T-helper 1 cell (primary cell): ENCODE data around the gene PSORS1C1.

Experiments used
- DNase-seq, 5 donors: peaks; one replicate each; pipeline ENCODE4 v3.0.0-alpha.2; 2012 to 2020

The PSORS1C1 gene

GRCh38 chr6:31096215-31096614, 18.4 kb upstream of the PSORS1C1 start:
- DNase-seq, result no peak

- DNase-seq, result no peak
Measured at GRCh38 chr6:31096656-31097055, 17.9 kb upstream of the PSORS1C1 start.

GRCh38 chr6:31098449-31098938, 16.1 kb upstream of the PSORS1C1 start:
- no peak for DNase-seq

DNA sequence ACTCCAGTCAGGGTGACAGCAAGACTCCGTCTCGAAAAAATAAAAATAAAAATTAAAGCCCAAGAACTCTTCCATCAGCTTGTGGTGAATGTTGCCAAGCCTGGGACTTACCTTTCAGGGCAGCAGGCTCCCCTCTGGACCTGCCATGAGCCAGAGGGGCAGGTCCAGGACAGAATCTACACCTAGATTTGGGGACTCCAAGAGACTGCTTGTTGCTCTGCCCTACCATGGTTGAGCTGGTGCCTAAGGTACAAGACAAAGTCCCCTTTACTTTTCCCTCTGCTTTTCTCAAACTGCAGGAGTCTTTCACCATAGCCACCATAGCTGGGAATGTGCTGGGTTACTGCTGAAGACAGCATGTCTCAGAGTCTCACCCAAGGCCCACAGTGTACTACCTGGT, 11.5 kb upstream of the PSORS1C1 start:
- no peak for DNase-seq

GRCh38 chr6:31107052-31107451, 7.5 kb upstream of the PSORS1C1 start:
- DNase-seq, result no peak

- DNase-seq, result no peak
Measured at GRCh38 chr6:31110825-31111582, 3.6 kb upstream of the PSORS1C1 start.

DNA sequence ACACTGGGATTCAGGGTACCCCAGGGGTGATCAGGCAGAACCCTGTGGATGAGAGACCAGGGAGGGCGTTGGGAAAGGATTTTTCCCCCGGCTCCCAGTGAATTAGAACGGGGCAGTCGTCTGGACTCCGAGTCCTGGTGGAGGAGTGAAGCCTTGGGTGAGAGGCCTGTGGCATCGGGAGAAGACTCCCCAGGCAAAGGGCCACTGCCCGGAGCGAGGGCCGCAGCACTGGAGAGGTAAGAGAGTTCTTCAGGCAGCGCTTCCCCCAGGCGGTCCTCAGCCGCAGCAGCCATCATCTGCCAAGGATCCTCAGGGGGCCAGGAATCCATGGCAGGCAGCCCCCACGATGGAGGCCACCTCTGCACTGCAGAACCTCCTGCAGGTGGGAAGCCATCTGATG, 2.9 kb upstream of the PSORS1C1 start:
- no peak for DNase-seq

GRCh38 chr6:31112478-31112877, 2.1 kb upstream of the PSORS1C1 start, which contains the start of gene C6orf15:
Gene C6orf15 (minus strand): TSS chr6:31112575. CDS start chr6:31112555, 20 bp downstream.
- DNase-seq, result no peak

DNA sequence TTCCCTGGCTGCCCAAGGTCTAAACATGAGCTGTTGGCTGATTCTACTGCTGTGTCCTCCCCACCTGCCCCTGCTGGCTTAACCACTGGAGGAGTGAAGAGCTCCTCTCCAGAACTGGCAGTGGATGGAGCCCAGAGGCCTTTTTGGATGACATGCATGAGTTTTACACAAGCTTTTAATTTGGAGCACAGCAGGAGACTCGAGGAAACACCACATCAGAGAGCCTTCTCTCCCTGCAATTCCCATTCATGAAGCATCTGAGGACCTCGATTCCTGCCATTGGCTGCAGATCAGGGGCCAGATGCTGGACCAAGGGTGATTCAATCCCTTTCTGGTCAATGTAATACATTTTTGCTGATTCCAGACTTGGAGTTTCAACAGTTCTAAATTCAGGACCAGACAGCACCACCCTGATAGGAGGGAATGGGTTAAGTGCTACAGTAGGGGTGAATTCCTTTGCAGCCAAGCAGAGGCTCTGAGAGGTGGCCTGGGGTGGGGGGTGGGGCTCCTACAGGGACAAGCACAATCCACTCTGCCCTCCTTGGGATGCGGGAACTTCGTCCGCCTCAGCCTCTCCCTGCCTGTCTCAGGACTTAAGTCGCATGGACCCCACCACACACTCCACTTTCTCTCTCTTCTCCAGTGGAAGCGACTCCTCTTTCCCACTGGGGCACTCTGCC, 599 bp upstream of the PSORS1C1 start:
- no peak for DNase-seq

- DNase-seq, result no peak
Measured at GRCh38 chr6:31114970-31115849, 610 bp downstream of the PSORS1C1 start.

DNA sequence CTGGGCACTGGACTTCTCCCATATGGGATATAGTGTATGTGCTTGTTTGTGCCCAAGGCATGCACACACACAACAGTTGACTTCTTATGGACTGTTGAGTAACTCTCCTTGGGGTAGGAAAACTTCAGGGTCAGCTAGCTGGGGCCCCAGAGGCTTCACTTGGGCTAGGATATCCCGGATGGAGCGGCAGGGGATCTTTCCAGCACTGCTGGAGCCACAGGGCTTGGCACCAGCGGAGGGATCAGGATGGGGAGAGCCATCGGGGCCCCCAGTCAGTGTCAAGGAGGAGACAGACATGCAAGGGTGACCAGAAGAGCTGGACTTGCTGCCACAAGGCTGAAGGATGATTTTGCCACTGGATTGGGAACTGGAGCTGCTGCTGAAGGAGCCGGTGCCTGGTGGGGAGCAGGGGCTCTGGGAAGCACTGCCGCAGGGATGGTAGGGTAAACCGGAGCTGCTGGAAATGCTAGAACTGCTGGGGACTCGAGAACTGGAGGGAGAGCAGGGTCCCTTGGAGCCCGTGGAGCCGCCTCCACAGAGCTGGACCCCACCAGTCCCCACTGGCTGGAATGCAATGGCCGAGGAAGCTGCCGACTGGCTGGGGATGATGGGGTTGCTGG, 1.5 kb downstream of the PSORS1C1 start:
- DNase-seq, result no peak

- DNase-seq, result no peak
Measured at GRCh38 chr6:31116661-31117385, 2.2 kb downstream of the PSORS1C1 start.

DNA sequence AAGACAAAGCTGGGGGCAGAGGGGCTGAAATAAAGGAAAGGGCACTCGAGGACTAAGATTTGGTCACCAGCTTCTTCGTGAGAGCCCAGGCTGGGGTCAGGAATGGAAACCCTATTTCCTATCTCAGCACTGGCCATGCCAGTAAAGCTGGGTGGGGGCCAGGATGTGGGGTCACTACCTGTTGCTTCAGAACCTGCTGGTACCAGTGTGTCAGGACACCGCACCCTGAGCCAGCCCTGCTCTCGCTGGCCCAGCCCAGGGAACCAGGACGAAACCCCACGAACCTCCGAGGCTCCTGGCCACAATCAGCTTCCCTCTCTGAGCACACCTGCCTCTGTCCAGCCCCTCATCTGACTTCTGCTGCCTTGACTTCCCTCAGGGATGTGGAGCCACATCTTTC, 3.6 kb downstream of the PSORS1C1 start:
- DNase-seq, result no peak

DNA sequence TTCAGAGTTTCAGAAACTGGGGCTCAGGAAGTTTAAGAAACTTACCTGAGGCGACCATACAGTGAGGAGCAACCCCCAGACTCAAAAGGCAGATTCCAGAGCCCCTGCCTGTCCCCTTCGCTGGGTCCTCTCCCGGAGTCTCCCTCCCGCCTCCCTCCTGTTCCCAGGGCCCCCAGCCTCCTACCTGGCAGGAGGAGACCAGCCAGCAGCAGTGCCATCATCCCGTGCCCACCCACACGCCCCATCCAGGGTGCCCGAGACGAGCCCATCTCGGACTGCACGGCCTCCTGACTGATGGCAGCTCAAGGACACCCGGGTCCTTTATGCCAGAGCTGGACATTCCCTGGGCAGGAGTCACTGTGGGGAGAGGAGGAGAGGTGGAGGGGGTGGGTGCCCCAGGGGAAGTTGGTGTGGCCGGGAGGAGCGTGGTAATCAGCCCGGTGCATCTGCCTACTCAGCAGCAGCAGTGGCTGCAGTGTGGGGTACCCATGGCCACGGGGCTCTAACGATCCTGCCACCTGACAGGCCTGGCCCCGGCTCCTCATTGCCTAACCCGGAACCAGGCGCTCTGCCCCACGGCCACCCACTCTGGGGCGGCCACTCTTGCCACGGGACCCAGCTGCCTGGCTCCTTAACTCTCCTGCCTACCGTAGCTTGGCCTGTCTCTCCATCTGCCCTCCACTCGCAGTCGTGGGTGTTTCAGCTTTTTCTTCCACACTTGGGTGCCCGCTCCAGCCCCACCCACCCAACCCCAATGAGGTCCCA, 5.7 kb downstream of the PSORS1C1 start, which contains the start of gene CDSN:
TSS of gene CDSN (minus strand) at position 296 of the 765 bp plus-strand sequence. CDS start at position 269, 27 bp downstream.
- no peak for DNase-seq

DNA sequence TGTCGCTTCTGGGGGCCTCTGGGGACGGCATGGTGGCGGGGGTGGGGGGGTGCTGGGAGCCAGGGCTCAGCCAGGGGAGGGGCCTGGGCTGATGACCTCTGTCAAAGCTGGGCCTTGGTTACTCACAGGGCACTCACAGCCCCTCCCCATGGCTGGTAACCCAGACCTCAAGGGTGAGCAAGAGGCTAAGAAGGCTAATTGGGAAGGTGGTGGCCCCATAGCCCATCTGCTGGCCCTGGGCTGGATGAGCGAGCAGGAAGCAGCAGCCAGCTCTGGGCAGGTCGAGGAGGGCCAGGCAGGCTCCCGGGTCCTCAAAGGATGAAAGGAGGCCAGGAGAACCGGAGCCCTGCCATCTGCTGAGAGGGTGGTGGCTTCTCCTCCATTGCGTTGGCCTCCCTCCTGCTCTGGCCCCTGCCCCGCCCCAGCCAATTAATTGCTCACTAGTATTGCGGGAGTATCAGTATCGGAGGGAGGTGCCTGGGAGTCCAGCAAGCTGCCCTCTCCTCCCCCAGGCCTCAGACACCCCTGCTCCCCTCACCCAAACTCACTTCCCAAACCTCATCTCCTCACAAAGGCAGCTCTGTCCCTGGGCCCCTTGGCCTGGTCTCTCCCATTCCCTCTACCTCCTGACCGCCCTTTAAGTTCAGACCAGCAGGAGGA, 6.7 kb downstream of the PSORS1C1 start:
- DNase-seq, result no peak

GRCh38 chr6:31122791-31123706, 8.4 kb downstream of the PSORS1C1 start:
- DNase-seq, result no peak

DNA sequence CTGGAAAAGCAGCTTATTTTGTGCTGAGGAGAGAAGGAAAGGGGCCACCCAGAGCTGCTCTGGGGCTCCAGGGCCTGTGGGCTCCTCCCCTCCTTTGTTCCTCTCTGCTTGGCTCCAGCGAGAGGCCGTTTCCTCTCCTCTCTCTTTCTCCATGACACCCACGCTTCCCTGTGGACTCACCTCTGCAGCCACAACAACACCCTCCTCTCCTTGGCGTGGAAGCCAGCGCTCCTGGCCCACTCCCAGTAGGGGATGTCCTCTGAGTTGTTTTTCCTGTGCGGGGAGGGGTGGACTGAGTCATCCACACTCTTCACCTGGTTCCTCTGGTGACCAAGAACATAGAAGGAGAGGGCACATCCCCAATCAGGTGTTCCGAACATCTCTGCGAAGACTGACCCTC, 10.6 kb downstream of the PSORS1C1 start:
- no peak for DNase-seq

DNA sequence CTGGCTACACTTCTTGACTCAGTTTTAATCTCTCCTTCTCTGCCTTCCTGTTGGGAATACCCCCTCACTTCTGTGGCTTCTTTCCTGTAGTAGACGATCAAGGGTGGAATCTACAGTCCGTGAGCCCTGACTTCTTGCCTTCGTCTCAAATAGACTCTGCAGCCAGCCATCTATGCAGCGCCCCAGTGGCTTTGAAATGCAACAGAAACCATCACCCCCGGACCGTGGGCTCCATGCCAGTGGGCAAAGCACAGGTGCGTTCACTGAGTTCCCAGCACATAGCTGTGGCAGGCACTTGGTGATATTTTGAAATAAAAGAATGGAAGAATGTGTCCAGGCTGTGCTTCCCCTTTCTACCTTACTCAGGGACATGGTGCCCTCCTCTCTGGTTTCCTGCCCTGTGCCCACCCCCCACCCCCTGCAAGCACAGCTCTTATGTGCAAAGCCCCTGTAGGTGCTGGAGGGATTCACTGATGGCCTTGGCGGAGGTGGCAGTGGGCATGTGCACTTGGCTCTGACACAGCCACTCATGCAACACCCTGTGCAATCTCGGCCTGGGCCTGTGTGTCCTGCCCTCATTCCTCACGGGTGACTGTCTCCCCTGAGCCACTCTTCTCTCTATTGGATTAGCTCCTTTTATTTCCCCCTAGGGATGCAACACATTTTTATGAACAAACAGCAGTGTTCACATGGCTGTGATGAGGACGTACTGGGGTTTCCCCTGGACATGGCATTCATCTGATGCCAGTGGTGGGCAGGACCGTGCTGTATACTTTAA, 11.2 kb downstream of the PSORS1C1 start:
- DNase-seq, result no peak
